HUES64 (cell line): ENCODE results near the gene TCF12.

ENCODE experiments used
- H3K27ac ChIP-seq: 2 replicates; pipeline ENCODE4 v1.7.0; 2013; ENCODE audit warnings: low read depth, low read length, inconsistent platforms
- H3K27me3 ChIP-seq: 2 replicates; pipeline ENCODE4 v1.6.1; 2013; ENCODE audit warnings: mild to moderate bottlenecking, low read length; ENCODE audit not compliant: insufficient read depth
- H3K36me3 ChIP-seq: 2 replicates; pipeline ENCODE4 v1.6.1; 2013; ENCODE audit warnings: mild to moderate bottlenecking, low read length; ENCODE audit not compliant: insufficient read depth
- H3K4me1 ChIP-seq: 2 replicates; pipeline ENCODE4 v1.6.1; 2013; ENCODE audit warnings: mild to moderate bottlenecking, low read length, moderate library complexity; ENCODE audit not compliant: insufficient read depth
- H3K4me3 ChIP-seq: 2 replicates; pipeline ENCODE4 v1.5.1; 2013; ENCODE audit warnings: mild to moderate bottlenecking, low read length, moderate library complexity
- H3K9ac ChIP-seq: 2 replicates; pipeline ENCODE4 v1.6.1; 2013; ENCODE audit warnings: mild to moderate bottlenecking, low read depth, low read length
- H3K9me3 ChIP-seq: 2 replicates; pipeline ENCODE4 v1.6.1; 2013; ENCODE audit warnings: low read depth, low read length; ENCODE audit not compliant: insufficient read depth
- WGBS: fragments of 150-250, 120-280 bp; methylation state at CpG from one replicate; pipeline ENCODE4 v1.1.7; 2013; ENCODE audit warnings: missing lambda C conversion rate; 5-methylcytosine and 5-hydroxymethylcytosine counted together

The TCF12 gene

GRCh38 chr15:57309856-57310760 lies 391.7 kb downstream of the TCF12 start:
- Histone ChIP-seq H3K9me3 (no peaks in the 10 kb centered on the region), H3K27me3 (no peaks in the 10 kb centered on the region), H3K4me1 (peaks cover 3% of the 10 kb centered on the region), H3K4me3 (no peak overlapping the region), H3K9ac (no peak overlapping the region), H3K36me3 (no peaks in the 10 kb centered on the region), H3K27ac (no peak overlapping the region)
- WGBS: 92% methylated on average over 20 of the region's 21 CpGs

- Histone ChIP-seq H3K9ac (no peak overlapping the region), H3K9me3 (no peaks in the 10 kb centered on the region), H3K4me1 (peaks cover 3% of the 10 kb centered on the region), H3K27me3 (no peaks in the 10 kb centered on the region), H3K4me3 (no peak overlapping the region), H3K27ac (no peak overlapping the region), H3K36me3 (no peaks in the 10 kb centered on the region)
- WGBS: 90% methylated on average over 9 of the region's 9 CpGs
Observed at GRCh38 chr15:57310876-57311275, 392.4 kb downstream of the TCF12 start.

- Histone ChIP-seq H3K4me1 (no peaks in the 10 kb centered on the region; the same call in 1 of the 2 replicates), H3K9me3 (no peaks in the 10 kb centered on the region), H3K36me3 (no peaks in the 10 kb centered on the region), H3K27me3 (no peaks in the 10 kb centered on the region), H3K4me3 (no peak overlapping the region), H3K27ac (no peak overlapping the region), H3K9ac (no peak overlapping the region)
- 96% methylated on average over 6 of the region's 6 CpGs for WGBS
Observed at GRCh38 chr15:57312006-57312317, 393.5 kb downstream of the TCF12 start.

GRCh38 chr15:57312318-57313133 lies 394.1 kb downstream of the TCF12 start:
- no peaks in the 10 kb centered on the region for H3K27me3 ChIP-seq
- no peaks in the 10 kb centered on the region; the same call in 1 of the 2 replicates for H3K4me1 ChIP-seq
- no peaks in the 10 kb centered on the region for H3K36me3 ChIP-seq
- H3K9ac ChIP-seq: no peak overlapping the region
- no peak overlapping the region for H3K27ac ChIP-seq
- no peak overlapping the region for H3K4me3 ChIP-seq
- H3K9me3 ChIP-seq: no peaks in the 10 kb centered on the region
- WGBS: 93% methylated on average over 15 of the region's 15 CpGs

GRCh38 chr15:57313134-57313483 lies 394.7 kb downstream of the TCF12 start:
- no peaks in the 10 kb centered on the region for H3K9me3 ChIP-seq
- H3K36me3 ChIP-seq: no peaks in the 10 kb centered on the region
- H3K27ac ChIP-seq: no peak overlapping the region
- no peaks in the 10 kb centered on the region; the same call in 1 of the 2 replicates for H3K4me1 ChIP-seq
- no peaks in the 10 kb centered on the region for H3K27me3 ChIP-seq
- no peak overlapping the region for H3K4me3 ChIP-seq
- H3K9ac ChIP-seq: no peak overlapping the region
- WGBS: 93% methylated on average over 5 of the region's 7 CpGs

GRCh38 chr15:57314221-57314620 lies 395.8 kb downstream of the TCF12 start:
- 89% methylated on average over 3 of the region's 3 CpGs for WGBS
- Histone ChIP-seq H3K27ac (no peak overlapping the region), H3K4me3 (no peak overlapping the region), H3K36me3 (no peaks in the 10 kb centered on the region), H3K27me3 (no peaks in the 10 kb centered on the region), H3K4me1 (no peaks in the 10 kb centered on the region; the same call in 1 of the 2 replicates), H3K9me3 (no peaks in the 10 kb centered on the region), H3K9ac (no peak overlapping the region)

GRCh38 chr15:57316451-57316850 lies 398.0 kb downstream of the TCF12 start:
- H3K4me1 ChIP-seq: 0 out of 2 replicates have a peak, but pooled peaks cover 4% of the 10 kb centered on the region
- H3K27ac ChIP-seq: no peak overlapping the region
- WGBS: 82% methylated on average over 4 of the region's 4 CpGs

GRCh38 chr15:57319226-57319918 lies 400.9 kb downstream of the TCF12 start:
- Histone ChIP-seq H3K4me1 (peaks cover 4% of the 10 kb centered on the region; the same call in 1 of the 2 replicates), H3K9ac (no peak overlapping the region), H3K4me3 (no peak overlapping the region), H3K27ac (no peak overlapping the region), H3K36me3 (no peaks in the 10 kb centered on the region), H3K9me3 (no peaks in the 10 kb centered on the region), H3K27me3 (no peaks in the 10 kb centered on the region)
- 93% methylated on average over 36 of the region's 36 CpGs for whole genome bisulfite sequencing

More at GRCh38 chr15:57316451-57316850, 398.0 kb downstream of the TCF12 start:
- Histone ChIP-seq H3K9ac (no peak overlapping the region), H3K4me3 (no peak overlapping the region), H3K27me3 (no peaks in the 10 kb centered on the region), H3K9me3 (no peaks in the 10 kb centered on the region), H3K36me3 (no peaks in the 10 kb centered on the region)

GRCh38 chr15:57319919-57320560 lies 401.6 kb downstream of the TCF12 start:
- no peaks in the 10 kb centered on the region for H3K36me3 ChIP-seq
- peaks cover 8% of the 10 kb centered on the region; the same call in 1 of the 2 replicates for H3K4me1 ChIP-seq
- H3K27ac ChIP-seq: no peak overlapping the region
- H3K27me3 ChIP-seq: no peaks in the 10 kb centered on the region
- no peak overlapping the region for H3K9ac ChIP-seq
- H3K9me3 ChIP-seq: no peaks in the 10 kb centered on the region
- H3K4me3 ChIP-seq: no peak overlapping the region
- WGBS: 91% methylated on average over 22 of the region's 23 CpGs

GRCh38 chr15:57320631-57321220 lies 402.3 kb downstream of the TCF12 start:
- Histone ChIP-seq H3K36me3 (no peaks in the 10 kb centered on the region), H3K27me3 (no peaks in the 10 kb centered on the region), H3K27ac (no peak overlapping the region), H3K4me3 (no peak overlapping the region), H3K9me3 (no peaks in the 10 kb centered on the region), H3K9ac (no peak overlapping the region), H3K4me1 (peaks cover 8% of the 10 kb centered on the region; the same call in 1 of the 2 replicates)
- 80% methylated on average over 17 of the region's 17 CpGs for WGBS
